Fibroblast of upper back skin (primary cell): ENCODE measurements around the gene IP6K3.

Experiments used
- DNase-seq: peaks from one replicate; pipeline ENCODE4 v3.0.0-alpha.2; 2013

Gene IP6K3

DNA sequence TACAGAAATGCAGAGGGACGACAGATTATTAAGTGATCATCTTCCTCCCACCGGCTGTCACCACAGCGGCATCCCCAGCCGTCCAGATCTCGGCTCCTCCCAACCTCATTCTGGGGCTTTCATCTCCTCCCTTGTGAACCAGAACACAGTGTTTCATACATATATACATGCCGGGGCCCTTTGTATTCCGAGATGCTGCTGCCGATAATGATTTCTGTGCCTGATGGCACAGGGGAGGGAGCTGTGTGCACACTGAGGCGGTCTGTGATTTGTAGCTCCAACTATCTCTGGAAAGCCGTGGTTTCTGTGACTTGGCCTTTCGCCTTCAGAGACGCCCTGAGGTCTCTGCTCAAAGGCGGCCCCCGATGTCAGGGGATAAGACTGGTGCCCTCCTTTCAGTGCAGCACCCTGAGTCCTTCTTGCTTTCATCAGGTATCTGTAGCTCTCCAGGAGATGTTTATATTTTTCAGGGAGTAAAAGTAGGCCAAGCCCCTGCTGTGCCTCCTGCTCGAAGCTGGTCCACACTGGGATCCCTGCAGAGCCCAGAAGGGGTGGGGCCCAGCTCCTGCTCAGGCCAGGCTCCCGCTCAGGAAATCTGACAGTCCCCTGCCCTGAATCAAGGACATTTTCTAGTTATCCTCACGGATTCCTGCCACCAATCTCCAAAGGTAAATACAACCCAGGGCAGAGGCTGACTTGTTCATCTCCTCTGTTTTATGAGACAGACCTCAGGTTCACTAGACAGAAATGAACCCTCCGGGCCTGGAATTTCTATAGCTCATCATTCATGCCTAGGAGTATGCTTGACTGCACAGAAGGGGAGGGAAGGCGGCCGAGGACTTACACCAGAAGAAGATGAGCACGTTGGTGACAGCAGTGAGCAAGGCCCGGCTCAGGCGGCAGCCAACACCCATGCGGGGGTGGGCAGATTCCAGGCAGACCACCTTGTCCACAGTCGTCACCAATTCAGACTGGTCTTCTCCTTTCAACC is 31.0 kb upstream of the IP6K3 start:
- DNase-seq, result no peak

DNA sequence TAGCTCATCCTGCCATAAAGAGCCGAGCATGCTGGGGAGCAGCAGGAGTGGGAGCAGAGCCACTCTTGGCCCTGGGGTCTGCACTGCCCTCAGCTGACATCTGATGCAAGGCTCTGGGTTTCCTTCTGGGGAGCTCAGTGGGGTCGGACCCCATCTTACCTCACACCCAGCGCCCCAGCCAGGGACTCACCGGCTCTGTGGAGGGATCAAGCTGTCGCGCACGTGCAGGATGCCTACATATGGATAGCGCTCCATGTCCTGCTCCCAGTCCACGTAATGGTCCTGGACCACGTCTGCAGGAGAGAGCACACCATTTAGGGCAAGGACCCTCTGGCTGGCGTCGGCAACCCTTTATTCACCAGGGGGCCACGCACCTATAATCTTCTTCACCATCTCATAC is 30.1 kb upstream of the IP6K3 start:
- no peak for DNase-seq

DNA sequence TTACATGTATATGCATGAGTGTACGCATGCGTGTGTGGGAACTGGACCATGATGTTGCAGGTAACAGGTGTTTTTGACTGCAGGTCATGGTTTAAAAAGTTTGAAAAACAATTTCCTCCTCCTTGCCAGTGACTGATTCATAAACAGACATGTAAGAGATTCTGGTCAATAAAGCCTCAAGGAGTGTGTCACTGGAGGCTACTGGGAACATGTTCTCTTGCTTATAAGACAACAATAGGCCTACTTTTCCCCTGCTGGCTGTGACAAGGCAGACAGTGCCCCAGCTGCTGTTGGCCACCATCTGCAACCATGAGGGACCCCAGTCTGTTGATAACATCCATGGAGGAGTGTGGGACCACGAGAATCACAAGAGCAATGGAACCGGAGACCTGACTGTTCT is 29.5 kb upstream of the IP6K3 start:
- no peak for DNase-seq

DNA sequence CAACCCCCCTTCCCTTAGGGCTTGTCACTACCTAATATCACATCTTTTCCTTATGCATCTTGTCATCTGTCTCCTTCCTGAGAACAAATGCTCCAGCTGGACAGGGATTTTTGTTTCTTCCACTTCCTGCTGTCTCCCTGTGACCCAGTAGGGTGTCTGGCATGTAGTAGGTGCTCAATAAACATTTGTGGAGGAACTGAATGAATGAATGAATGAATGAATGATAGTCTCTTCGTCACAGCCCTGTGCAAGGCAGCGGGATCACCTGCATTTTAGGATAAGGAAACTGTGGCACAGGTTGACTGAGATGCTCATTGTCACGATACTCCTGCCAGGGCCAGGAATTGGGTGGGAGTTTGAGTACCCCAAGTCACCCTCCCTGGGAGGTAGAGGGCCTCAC is 28.1 kb upstream of the IP6K3 start:
- DNase-seq, result no peak

DNA sequence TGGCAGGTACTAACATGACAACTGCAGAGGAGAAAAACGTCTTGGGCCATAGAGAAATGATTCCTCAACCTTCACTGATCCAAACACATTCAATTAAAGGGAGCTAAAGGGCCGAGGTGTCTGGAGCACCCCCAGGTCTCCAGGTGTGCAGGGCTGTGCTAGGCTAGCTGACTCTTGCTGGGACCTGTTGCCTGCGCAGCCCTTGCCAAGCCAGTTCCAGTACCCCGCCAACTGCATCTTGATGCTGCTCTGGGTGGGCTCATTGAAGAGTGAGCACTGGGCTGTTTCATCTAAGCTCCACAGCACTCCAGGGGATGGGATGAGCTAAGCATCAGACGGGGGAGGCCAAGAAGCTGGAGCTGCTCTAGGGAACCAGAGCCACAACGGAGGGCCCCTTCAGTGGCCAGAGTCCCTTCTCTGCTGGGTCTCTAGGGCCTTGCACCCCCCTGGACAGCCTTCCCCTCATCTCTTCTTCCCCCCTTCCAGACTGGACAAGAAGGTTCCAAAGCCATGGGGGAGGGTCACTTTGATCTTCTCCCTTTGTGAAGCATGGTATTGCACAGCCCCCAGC is 26.3 kb upstream of the IP6K3 start:
- DNase-seq, result no peak

DNA sequence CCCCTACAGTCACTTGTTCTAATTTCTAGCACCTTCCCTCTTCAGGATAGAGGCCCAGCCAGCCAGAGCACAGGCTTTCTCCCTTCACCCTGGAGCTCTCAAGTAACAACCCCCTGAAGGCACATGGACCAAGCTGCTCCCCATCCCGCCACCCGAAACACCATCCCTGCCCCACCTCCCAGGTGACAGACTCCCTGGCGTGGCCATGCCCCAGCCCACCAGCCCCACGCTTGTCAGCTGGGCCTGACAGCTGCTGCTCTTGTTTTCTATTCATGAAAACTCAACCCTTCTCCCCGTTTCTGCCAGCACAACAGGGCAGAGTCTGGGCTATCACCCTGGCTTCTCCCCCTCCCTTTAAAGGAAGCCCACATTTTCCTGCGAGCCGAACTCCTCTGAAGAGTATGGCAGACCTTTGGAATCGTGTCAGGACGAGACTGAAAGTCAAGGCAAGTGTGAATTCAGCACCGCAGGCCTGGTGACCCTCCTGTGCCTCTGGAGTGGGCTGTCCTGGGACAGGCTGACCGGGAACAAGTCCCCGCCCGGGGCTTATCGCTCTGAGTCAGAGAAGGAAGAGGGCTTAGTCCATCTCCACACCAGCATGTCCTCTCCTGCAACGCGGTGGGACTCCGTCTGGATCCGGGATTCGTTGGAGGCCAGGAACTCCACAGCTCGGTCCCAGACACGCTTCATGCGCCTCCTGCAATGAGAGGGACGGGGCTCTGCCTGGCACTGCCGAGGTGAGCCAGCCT is 25.6 kb upstream of the IP6K3 start:
- DNase-seq, result no peak

DNA sequence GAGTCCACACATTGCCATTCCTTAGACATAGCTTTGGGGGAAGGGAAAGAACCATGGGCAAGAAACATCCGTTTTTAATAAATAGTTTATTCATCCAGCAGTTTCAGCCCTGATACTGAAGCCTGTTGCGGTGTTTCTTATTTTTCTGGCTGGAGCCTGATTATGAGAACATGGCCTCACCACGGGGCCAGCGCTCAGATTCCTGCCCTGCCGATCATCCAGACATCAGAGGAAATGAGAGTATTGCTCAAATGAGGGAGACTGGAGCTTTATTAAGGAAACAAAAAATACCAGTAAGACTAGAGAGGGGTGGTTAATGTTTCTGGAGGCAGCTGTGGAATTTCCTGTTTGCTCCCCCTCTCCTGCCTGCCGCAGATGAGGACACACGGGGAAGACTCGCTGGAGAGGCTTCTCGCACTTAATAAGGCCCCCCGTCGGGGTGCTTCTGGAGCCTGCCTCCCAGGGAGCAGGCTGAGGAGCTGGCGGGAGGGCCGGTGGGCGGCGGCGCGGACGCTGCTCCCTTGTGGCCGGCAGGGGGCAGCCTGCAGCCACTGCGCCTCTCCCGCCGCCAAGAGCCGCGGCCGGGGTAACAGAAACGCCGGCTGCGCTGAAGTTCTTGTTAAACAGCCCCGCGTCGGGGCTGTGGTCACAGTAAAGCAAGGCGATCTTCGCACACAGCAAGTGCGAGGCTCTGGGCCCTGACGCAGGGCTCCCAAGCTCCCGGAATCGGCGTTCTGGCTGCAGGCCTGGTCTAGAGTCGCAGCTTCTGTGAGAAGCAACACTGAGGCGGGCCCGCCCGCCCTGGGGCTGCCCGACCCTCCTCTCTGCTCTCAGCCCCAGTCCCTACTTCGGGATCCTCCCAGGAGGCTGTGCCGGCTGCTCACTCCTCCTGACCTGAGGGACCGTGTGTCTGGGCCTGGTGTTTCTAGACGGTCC is 24.7 kb upstream of the IP6K3 start:
- DNase-seq, result peak; percentile 100

DNA sequence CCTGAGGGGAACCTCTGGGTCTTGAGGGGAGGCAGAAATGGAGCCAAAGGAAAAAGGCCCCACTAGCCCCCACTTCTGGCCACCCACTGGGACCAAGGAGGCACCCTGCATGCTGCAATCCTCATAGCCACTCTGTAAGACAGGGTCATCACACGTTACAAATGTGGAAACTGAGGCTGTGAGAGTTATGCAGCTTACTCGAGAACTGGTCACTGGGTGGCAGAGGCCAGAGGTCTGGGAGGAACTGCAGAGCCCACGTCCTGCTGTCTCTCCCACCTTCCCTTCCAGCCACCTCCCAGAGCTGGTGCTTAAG is 24.1 kb upstream of the IP6K3 start:
- DNase-seq, result no peak

DNA sequence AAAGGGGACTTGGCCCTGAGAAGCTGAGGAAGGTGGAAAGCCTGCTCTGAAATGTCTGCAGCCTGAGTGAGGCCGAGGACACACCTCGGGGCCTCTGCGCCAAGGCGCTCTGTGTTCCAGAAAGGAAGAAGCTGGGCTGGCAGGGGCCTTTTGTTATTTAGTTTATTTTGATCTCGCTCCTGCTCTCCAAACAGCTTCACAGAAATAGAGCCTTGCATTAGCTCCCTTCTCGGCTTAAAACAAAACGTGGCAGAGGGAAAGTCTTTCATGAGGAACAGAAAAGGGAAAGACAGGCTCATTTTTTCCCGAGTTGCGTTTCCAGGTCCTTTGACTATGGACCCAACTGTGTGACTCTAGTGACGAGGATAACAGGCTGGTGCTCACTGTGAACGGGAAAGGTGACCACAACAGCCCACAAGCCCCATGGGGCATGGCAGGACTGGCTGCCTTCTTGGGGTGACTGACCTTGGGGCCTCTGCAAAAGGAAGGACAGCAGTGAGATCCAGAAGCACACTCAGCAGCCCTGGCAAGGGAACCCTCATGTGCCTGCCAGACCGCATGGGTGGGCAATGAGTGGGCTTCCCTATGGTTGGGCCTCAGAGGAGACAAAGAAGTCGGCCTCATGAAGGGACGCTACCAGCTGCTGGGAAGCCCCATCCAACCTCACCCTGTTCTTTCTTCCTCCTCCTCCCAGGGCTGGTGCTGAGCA is 23.6 kb upstream of the IP6K3 start:
- DNase-seq, result no peak

DNA sequence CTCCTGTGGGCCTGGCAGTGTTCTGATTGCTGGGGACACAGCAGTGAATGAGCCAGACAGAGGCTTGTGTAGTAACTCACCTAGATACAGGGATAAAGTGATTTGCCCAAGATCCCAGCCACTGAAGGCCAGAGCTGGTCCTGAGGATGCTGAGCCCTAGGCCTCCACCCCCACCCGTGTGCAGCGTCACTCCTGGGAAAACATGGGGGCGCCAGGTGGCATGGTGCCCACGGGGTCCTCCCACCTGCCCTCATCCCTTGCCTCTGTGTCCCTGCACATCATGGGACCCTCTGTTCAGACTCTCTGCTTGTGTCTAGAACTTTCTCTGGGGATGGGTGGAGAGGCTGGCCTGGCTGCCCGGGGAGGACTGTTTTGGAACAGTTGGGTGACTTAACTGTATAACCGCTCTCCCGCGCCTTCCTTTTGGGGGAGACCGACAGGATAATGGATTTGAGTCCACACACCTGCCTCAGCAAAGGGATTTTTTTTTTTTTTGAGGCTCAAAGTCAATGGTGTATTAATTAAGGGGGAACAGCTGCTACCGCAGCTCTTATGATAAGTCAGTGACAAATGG is 22.6 kb upstream of the IP6K3 start:
- DNase-seq, result no peak

DNA sequence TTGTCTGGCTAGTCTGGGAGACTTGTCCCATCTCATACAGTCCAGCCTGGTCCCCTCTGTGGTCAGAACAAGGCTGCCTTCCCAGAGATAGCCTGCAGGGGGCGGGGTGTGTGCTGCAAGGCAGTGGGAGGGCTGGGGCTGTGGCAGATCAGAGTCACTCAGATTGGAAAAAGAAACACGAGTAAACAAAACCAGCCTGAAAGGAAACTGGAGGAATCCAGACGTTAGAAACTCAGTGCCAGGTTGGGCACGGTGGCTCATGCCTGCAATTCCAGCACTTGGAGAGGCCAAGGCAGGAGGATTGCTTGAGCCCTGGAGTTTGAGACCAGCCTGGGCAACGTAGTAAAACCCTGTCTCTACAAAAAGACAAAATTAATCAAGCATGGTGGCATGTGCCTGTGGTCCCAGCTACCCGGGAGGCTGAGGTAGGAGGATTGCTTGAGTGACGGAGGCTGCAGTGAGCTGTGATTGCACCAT is 22.0 kb upstream of the IP6K3 start:
- DNase-seq, result peak; percentile 80

DNA sequence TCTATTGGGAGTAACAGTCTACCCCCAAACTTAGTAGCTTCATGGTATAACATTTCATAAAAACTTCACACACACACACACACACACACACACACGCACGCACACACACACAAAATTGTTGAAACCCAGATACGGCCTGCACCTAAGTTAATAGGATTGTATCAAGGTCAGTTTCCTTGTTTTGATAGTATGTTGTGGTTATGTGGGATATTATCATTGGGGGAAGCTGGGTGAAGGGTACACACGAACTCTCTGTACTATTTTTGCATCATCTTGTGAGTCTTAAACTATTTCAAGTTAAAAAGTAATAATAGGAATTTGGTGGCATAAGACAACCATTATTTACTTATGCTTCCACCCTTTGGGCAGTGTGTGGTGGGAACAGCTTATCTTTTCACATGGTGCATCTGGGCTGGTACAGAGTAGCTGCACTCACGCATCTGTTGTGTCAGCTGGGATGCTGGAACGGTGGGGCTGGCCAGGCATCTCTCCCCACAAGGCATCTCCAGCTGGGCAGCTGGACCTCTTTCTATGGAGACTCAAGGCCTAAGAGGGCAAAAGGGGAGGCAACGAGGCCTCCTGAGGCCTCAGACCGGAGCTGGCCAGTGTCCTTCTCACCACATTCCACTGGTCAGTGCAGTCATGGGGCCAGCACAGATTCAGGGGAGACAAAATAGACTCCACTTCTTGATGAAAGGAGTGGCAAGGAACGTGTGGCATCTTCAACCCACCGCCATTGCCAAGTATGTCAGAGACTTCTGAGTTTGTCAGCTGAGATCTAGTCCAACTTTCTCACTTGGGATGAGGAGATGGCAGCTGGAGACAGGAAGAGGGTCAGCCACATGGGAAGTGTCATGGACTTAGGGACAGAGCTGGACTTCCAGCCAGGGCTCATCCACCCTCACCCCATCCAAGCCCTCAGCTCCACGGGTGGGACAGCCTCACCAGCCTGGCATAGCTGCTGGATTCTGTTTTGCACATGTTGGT is 20.5 kb upstream of the IP6K3 start:
- no peak for DNase-seq

DNA sequence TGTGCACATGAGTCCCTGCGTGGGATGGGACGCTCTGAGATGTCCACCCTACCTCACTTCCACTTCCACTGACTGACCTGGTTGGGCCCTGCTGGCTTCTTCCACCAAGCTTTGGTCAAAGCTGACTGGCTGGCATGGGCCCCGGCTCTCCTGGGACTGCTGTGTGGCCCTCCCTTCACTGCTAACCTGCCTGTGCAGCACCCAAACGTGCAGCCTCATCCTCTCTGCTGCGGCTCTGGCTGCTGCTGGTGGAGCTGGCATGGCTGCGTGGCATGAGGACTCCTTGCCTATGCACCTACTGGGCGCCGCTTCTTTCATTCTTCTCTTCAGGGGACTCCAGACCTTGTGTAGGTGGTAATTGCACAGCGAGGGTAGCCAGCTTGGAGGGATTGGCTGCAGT is 18.7 kb upstream of the IP6K3 start:
- no peak for DNase-seq

DNA sequence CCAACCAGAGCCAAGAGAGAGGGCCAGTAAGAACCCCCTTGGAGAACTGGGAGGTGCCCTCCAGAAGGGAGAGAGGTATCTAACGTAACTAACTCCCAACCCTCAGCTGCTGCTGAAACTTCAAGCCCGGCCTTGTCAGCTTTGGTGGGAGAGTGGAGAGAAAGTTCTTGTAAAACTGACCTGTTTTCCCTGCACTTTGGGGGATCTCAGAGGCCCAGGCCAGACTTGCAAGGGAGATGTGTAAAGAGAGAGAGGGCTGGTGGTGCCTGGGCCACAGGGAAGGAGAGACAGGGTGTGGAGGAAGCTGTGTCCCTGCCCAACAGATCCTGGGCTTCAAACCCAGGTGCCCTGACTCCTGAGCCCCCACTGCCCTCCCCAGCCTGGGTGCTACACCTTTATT is 17.3 kb upstream of the IP6K3 start:
- DNase-seq, result no peak

DNA sequence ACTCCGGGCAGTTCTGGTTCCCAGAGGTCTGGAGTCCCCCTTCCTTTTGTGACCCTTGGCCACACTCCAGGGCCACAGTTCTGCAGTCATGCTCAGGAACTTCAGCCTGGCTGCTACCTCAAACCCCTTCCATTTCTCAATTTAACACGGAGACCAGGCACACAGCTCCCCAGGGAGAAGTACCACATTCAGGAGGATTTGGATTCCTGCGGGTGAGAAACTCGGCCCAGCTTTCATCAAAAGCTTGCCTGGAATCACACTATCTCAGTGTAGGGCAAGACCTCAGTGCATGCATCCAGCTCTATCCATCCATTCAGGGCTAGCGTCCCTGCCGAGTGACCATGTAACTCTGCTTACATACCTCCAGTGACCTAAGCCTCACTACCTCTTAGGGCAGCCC is 16.8 kb upstream of the IP6K3 start:
- peak; percentile 35 for DNase-seq

DNA sequence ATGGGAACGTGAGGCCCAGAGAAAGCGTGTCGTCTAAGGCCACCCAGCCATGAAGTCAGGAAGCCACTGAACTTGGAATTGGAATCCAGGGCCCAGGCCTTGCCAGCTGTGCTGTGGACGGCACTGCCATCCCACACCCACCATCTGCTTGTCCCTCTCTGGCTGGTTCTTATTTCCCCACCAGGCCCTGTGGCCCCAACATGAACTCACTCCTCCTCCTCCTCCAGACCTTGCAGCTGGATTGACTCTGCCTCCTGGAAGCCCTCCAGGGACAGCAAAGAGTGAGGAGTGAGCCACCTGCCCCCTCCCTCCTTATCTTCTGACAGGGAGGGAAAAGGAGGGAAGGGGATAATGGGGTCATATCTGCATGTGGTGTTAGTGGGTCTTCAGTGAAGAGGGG is 16.0 kb upstream of the IP6K3 start:
- peak; percentile 22 for DNase-seq

DNA sequence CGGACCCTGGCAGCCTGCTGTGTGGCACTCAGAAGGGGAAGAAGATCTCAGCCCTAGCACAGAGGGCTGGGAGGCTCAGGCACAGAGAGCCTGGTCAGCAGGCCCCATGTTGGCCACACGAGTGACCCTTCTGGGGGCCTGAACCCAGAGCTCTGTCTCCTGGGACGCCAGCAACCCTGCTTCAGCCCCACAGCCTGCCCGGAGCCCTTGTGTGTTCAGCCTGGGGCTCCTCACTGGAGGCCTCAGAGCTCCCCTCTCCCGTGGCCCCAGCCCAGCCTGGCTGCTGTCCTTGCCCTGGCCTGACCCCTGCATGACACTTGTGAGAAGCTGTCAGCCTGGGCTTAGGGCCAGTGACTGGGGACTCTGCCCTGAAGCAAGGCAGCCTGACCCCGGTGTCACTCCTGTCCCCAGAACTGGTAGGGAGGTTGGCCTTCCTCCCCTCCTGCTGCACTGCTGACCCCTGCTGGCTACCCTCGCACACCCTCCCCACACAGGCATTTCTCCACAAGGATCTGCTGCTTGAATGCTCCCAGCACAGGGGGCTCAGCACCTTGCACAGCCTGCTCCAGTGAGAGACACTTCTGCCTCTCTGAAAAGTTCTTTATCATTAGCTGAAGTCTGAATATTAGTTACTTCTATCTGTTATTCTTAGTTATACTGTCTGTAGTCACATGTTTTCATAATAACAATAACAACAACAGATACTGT is 15.4 kb upstream of the IP6K3 start:
- DNase-seq, result peak; percentile 28

DNA sequence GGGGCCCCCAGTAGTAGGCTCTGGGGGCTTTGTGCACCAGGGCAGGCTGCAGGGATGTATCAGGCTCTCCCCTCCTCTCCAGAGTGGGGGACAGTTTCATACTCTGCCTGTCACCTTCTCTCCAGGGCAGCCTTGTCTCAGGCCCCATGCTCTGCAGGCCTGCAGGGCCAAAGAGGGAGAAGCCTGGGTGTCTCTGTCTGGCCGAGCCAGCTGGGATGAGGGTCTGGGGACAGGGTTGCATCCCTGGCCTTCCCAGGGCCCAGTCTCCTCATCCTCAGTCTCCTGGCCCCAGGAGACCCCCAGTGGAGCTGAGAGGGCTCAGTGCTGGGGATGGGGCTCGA is 14.8 kb upstream of the IP6K3 start:
- no peak for DNase-seq

DNA sequence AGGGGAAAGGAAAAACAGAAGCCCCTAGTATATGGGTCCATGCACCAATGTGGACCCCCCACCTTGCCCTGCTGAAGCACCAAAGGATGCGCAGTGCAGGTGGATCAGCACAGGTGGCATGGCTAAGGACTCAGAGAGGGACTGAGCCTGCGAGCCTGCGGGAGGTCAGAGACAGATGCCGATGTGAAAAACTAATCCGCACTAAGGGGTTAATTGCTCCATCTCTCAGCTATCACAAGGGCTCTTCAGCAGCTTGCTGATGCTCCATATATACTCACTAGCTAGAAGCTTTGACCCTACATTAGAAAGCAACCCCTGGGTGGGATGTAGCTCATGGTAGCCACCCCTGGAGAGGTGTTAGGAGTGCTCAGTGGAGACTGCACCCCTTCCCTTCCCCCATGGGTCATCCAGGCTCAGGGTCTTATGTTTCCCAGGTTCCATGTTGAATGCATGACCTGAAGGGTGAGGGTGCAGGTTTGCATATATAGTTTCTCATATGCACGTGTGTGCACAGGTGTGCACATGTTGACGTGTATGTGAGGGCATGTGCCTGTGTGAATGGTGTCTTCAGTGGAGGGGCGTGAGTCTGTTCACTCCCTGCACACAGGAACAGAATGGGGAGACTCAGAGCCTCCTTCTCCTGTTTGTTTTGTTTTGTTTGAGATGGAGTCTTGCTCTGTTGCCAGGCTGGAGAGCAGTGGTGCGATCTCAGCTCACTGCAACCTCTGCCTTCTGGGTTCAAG is 13.4 kb upstream of the IP6K3 start:
- DNase-seq, result no peak
